Measurements from ENCODE around the gene AHNAK2.
A peak's percentile ranks its signal among the peaks of the same experiment; 100 is the strongest.
"Not testable (repeated sequence)": the region's sequence is repeated elsewhere in the genome, so short reads cannot be mapped to it uniquely, and the experiment has no call there.

Gene AHNAK2
- 0 to 0.78 (median 0.07) reads per million in 9 experiments for total RNA-seq

DNA sequence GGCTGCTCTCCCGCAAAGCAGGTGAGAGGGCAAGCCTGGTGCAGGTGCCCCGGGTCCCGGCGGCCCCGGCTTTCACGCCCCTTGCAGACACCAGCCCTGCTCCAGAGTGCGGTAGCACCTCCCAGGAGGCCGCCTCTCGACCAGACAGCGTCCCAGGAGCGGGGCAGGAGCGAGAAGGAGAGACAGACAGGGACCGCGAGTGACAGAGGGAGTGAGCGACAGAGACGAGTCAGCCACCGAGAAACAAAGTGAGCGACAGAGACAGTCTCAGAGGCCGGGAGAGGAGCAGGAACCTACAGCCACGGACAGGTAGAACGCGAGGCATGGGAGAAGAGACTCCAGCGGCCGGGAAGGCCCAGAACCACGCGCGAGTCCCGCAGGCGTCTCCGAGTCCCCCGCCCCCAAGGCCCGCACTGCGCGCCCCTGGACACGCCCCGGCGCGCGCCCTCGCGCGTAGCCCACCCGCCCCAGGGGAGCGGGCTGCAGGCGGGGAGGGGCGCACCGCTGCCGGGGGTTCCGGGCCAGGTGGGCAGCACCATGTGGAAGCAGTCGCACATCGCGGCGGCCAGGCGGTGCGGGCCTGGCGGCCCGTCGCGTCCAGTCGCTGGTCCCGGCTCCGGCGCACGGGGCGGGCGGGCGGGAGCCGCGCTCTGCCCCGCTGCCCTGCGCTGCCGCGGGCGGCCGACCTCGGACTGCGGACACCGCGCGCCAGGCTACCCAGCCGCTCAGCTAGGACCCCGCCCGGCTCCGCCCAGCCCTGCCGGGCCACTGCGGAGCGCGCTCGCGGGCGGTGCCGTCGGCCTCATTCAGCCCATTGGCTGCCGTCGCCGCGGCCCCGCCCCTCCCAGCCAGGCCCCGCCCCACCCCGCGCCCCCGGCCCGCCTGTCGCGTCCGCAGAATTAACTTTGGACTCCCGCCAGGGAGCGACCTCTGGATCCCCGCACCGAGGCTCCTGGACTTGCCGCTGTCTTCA, at the start of gene AHNAK2:
Gene AHNAK2, minus strand, starts transcription at position 694 of the 973 bp plus-strand sequence. Its CDS starts 137 bp downstream, at position 557.
- peaks cover 25 to 43% of the 10 kb centered on the region in 2 donors for H3K27me3 Mint-ChIP-seq
- peak within 1 kb of the TSS; percentile 74 to 81 for H3K4me3 Mint-ChIP-seq
- H3K36me3 Mint-ChIP-seq (ENCODE audit: insufficient read depth) = peaks cover 6% of the 10 kb centered on the region
- H3K4me1 Mint-ChIP-seq (ENCODE audit: low read depth in 2 of 2) = peaks cover 10 to 12% of the 10 kb centered on the region in 2 donors
- H3K9me3 Mint-ChIP-seq = no peaks in the 10 kb centered on the region
- DNase-seq = no peak
- ATAC-seq (replicated peaks) = peak; percentile 61
- no peak within 1 kb of the TSS for H3K27ac Mint-ChIP-seq

DNA sequence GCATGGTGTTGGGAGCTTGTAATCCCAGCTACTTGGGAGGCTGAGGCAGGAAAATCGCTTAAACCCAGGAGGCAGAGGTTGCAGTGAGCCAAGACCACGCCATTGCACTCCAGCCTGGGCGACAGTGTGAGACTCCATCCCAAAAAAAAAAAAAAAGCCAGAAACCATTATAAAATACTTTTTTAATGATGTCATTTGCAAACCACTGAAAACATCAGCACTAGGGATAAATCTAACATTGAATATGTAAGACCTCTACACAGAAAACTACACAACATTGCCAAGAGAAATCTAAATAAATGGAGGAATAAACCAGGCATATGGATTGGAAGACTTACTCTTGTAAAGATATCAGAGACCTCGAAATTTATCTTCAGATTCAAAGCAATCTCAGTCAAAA, 49.5 kb upstream of the AHNAK2 start:
- not testable (repeated sequence) for H3K27me3 Mint-ChIP-seq; DNase-seq; H3K36me3 Mint-ChIP-seq (ENCODE audit: insufficient read depth); H3K4me3 Mint-ChIP-seq; H3K9me3 Mint-ChIP-seq; ATAC-seq (replicated peaks)
- peaks cover 17 to 20% of the 10 kb centered on the region in 2 donors for H3K4me1 Mint-ChIP-seq (ENCODE audit: low read depth in 2 of 2)
- H3K27ac Mint-ChIP-seq = peak overlapping the region in 1 of 2 donors; percentile 94

DNA sequence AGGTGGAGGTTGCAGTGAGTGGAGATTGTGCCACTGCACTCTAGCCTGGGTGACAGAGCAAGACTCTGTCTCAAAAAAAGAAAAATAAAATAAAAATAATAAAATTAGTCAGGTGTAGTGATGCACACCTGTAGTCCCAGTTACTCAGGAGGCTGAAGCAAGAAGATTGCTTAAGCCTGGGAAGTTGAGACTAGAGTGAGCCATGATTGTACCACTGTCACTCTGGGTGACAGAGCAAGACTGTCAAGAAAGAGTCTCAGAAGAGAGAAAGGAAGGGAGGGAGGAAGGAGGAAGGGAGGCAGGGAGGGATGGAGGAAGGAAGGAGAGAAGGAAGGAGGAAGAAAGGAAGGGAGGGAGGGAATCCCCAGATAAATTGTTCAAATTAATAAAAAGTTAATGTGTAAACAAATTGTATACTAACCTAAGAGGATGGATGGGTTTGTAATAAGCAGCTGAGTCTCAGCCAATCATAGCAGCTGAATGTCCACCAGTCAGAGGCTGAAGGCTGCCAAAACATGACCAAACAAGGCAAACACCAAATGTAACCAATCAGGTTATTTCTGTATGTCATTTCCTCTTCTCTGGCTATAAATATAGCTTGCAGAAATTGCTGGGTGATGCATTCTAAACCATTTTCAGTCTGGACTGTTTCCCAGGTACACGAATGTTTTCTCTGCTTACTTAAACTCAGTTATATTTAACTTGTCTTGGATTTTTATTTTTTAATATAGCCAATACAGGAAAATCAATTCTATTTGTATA, 48.8 kb upstream of the AHNAK2 start:
- Mint-ChIP-seq H3K4me1 (ENCODE audit: low read depth in 2 of 2) (peaks cover 17 to 21% of the 10 kb centered on the region in 2 donors), H3K27ac (peak overlapping the region; percentile 94), H3K27me3 (no peaks in the 10 kb centered on the region), H3K9me3 (no peaks in the 10 kb centered on the region), H3K36me3 (ENCODE audit: insufficient read depth) (peaks cover 9% of the 10 kb centered on the region), H3K4me3 (peak overlapping the region in 1 of 2 donors; percentile 33)
- DNase-seq = no peak
- ATAC-seq (replicated peaks) = no peak

DNA sequence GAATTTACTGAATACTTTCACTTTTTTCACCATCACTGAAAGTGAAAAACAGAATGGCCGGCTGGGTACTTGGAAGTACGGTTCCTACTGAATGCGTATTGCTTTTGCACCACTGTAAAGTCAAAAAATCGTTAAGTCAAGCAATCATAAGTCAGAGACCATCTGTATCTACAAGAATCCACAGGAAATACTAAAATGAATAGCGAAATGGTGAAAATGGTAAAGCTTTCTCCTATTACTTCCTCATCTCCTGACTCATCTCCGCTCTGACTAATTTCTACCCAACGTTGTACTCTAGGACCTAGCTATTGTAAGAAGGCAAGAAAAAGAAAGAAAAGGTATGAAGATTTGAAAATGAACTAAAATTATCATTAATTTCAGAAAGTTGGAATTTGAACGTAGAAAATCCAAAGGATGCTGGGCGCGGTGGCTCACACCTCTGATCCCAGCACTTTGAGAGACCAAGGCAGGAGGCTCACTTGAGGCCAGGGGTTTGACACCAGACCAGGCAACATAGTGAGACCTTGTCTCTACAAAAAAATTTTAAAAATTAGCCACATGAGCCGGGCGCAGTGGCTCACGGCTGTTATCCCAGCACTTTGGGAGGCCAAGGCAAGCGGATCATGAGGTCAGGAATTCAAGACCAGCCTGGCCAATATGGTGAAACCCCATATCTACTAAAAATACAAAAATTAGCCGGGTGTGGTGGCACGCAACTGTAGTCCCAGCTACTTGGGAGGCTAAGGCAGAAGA, 48.0 kb upstream of the AHNAK2 start:
- Mint-ChIP-seq H3K9me3 (no peaks in the 10 kb centered on the region), H3K27me3 (no peaks in the 10 kb centered on the region), H3K27ac (peak overlapping the region; percentile 94), H3K4me1 (ENCODE audit: low read depth in 2 of 2) (peaks cover 23 to 28% of the 10 kb centered on the region in 2 donors), H3K36me3 (ENCODE audit: insufficient read depth) (peaks cover 13% of the 10 kb centered on the region), H3K4me3 (peak overlapping the region; percentile 43 to 63)
- ATAC-seq (replicated peaks) (no peak), DNase-seq (no peak)

DNA sequence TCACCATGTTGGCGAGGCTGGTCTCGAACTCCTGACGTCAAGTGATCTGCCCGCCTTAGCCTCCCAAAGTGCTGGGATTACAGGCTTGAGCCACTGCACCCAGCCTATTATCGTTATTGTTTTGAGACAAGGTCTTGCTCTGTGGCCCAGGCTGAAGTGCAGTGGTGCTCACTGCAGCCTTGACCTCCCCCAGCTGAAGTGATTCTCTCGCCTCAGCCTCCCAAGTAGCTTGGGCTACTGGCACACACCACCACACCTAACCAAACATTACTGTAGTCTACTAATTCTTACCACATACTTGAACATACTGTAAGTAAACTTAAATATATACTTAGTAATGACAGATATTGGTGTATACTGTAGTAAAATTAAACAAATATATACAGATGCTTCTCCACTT, 47.3 kb upstream of the AHNAK2 start:
- Mint-ChIP-seq H3K4me3 (peak overlapping the region; percentile 43 to 63), H3K9me3 (no peaks in the 10 kb centered on the region), H3K27ac (peak overlapping the region; percentile 94)

DNA sequence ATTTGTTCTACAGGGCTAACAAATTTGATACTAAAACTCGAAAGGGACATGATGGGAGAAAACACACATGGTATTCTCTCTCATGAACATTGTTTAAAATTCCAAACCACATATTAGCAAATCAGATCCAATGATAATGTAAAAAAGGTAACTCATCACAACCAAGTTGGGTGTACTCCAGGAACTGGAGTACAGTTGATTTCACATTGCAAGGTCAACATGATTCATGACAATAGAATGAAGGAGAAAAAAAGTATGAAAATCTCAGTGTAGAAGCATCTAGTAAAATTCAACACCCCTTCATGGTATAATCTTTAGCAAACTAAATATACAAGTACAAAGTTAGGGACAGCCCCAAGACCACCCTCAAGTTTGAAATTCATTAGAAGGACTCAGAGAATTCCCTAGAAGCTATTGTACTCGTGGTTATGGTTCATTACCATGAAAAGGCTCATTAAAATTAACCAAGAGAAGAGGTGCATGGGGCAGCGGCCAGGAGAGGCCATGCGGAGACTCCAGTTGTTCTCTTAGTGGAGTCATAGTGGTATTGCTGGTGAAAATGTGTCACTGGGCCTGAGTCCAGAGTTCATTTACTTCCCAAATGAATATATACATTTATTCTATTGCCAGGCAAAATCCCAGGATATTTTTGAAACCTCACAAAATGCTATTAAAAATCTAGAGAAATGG, 45.8 kb upstream of the AHNAK2 start:
- Mint-ChIP-seq H3K27ac (peak overlapping the region; percentile 67 to 94), H3K36me3 (ENCODE audit: insufficient read depth) (peaks cover 23% of the 10 kb centered on the region), H3K9me3 (no peaks in the 10 kb centered on the region), H3K27me3 (no peaks in the 10 kb centered on the region), H3K4me3 (peak overlapping the region in 1 of 2 donors; percentile 10), H3K4me1 (ENCODE audit: low read depth in 2 of 2) (peaks cover 35% of the 10 kb centered on the region in 2 donors)
- no peak for DNase-seq
- ATAC-seq (replicated peaks) = no peak

More for the DNA sequence above, 47.3 kb upstream of the AHNAK2 start:
- DNase-seq (no peak), ATAC-seq (replicated peaks) (no peak)
- Mint-ChIP-seq H3K4me1 (ENCODE audit: low read depth in 2 of 2) (peaks cover 23 to 24% of the 10 kb centered on the region in 2 donors), H3K27me3 (no peaks in the 10 kb centered on the region), H3K36me3 (ENCODE audit: insufficient read depth) (peaks cover 16% of the 10 kb centered on the region)

DNA sequence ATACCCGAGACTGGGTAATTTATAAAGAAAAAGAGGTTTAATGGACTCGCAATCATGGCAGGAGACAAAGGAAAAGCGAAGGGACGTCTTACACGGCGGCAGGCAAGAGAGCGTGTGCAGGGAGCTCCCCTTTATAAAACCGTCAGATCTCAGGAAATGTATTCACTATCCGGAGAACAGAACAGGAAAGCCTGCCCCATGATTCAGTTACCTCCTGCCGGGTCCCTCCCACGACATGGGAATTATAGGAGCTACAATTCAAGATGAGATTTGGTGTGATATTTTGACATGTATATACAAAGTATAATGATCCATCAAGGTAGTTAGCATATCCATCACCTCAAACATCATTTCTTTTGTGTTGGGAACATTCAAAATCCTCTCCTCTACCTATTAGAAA, 45.0 kb upstream of the AHNAK2 start:
- ATAC-seq (replicated peaks) = no peak
- peaks cover 39 to 41% of the 10 kb centered on the region in 2 donors for H3K4me1 Mint-ChIP-seq (ENCODE audit: low read depth in 2 of 2)
- H3K9me3 Mint-ChIP-seq = no peaks in the 10 kb centered on the region
- no peaks in the 10 kb centered on the region for H3K27me3 Mint-ChIP-seq
- H3K27ac Mint-ChIP-seq = peak overlapping the region; percentile 67 to 94
- no peak for DNase-seq
- peaks cover 23% of the 10 kb centered on the region for H3K36me3 Mint-ChIP-seq (ENCODE audit: insufficient read depth)
- H3K4me3 Mint-ChIP-seq = no peak overlapping the region

DNA sequence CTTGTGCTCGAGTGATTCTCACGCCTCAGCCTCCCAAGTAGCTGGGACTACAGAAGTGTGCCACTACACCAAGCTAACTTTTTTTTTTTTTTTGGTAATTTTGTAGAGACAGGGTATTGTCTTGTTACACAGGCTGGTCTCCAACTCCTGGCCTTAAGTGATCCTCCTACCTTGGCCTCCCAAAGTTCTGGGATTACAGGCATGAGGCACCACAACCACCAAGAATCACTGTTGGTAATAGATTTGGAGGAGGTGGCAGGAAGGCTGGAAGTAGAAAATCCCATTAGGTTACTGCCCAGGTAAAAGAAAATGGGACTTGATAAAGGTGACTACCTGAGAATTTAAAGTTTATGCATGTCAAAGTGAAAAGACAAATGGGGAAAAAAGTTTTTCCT, 44.1 kb upstream of the AHNAK2 start:
- no peak for DNase-seq
- Mint-ChIP-seq H3K27me3 (no peaks in the 10 kb centered on the region), H3K9me3 (no peaks in the 10 kb centered on the region), H3K36me3 (ENCODE audit: insufficient read depth) (peaks cover 23% of the 10 kb centered on the region), H3K27ac (peak overlapping the region; percentile 92 to 93), H3K4me1 (ENCODE audit: low read depth in 2 of 2) (peaks cover 45 to 49% of the 10 kb centered on the region in 2 donors), H3K4me3 (peak overlapping the region; percentile 86 to 93)
- no peak for ATAC-seq (replicated peaks)

DNA sequence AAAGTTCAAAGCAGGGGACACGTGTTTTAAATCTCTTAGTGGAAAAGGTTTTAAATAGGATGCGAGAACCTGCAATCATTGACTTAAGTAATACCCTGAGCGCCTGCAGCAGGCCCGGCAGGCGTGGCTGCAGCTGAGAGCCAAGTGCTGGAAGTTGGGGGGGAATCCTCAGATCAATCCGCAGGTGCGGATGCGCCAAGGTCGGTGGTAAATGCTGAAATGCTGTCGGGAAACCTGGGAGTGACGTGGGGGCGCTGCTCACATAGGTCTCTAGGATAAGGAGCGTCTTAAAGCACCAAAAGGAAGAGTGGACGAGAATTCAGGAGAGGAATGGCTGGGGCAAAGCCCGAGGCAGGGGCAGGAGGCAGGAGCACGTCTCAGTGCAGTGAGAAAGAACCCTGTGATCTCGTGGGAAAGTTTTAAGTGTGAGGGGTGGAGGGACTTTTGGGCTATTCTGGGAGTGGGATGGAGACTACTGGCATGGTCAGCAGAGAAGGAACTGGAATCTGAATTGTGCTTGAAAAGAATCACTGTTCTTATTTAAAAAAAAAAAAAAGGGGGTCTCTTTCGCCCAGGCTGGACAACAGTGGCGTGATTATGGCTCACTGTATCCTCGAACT, 43.6 kb upstream of the AHNAK2 start:
- peak overlapping the region; percentile 86 to 93 for H3K4me3 Mint-ChIP-seq
- ATAC-seq (replicated peaks) (no peak), DNase-seq (no peak)
- peak overlapping the region; percentile 92 to 93 for H3K27ac Mint-ChIP-seq
- no peaks in the 10 kb centered on the region for H3K9me3 Mint-ChIP-seq
- H3K4me1 Mint-ChIP-seq (ENCODE audit: low read depth in 2 of 2) = peaks cover 47 to 50% of the 10 kb centered on the region in 2 donors
- H3K27me3 Mint-ChIP-seq = no peaks in the 10 kb centered on the region
- H3K36me3 Mint-ChIP-seq (ENCODE audit: insufficient read depth) = peaks cover 23% of the 10 kb centered on the region

DNA sequence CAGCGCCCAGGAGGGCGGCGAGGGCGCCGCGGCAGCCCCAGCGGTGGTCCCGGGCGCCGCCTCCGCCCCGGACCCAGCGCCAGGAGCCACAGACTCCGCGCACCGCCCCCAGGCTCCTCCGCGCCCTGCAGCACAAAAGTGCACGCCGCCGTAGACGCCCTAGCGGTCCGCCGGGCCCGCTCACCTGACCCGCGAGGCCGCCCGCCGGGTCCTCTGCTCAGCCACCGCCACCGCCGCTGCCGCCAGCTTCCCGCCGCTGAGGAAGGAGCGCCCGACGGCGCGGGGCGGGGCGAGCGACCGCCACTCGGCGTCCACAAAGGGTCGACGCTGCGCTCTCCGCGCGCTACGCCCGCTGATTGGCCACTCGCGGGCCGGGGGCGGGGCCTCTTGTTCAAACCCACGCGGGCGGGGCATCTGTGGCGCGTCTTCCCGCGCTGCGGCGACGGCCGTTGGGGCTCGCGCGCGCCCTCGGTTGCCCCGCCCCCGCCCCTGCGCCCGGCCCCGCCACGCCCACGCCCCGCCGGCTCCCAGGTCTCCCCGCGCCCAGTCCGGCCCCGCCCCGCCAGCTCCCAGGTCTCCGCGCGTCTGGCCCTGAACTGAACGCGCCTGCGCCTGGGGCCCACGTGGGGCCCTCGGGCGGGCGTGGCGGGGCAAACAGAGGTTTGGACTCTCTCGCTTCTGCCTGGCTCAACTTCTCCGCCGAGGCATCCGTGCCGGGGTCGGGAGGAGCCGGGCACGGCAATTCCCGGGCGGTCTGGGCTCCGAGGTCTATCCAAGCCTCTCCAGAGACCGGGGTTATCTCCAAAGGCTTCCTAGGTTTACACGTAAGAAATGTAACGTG, 42.9 kb upstream of the AHNAK2 start, which contains the start of gene CDCA4:
Gene CDCA4, minus strand, starts transcription at position 269 of the 841 bp plus-strand sequence. CDS start 9,154 bp downstream, outside the sequence.
- ATAC-seq (replicated peaks) (peak; percentile 72), DNase-seq (peak; percentile 95 to 97 (median 96))
- Mint-ChIP-seq H3K27ac (peak within 1 kb of the TSS; percentile 96 to 97), H3K9me3 (no peaks in the 10 kb centered on the region), H3K27me3 (no peaks in the 10 kb centered on the region), H3K36me3 (ENCODE audit: insufficient read depth) (peaks cover 23% of the 10 kb centered on the region), H3K4me1 (ENCODE audit: low read depth in 2 of 2) (peaks cover 52% of the 10 kb centered on the region in 2 donors), H3K4me3 (peak within 1 kb of the TSS; percentile 89 to 93)
